ENCODE results near the gene MPPED1.

MPPED1 gene

DNA sequence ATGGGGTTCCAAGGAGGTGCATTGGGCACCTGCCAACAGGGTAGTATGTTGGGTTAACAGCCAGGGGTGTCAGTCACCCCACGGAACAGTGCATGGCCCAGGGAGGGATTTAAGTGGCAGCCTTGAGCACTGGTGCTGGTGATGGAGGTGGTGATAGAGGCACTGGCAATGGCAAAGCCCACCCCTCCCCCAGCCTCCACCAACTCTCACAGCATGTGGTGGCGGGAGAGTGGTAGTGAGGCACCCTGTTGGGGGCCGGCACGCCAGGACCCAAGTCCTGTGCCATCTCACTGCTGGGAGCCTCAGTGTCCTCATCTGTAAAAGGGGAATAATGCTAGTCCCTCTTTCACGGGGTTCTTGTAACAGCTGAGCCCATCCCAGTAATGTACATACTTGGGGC is 81.5 kb downstream of the MPPED1 start:
- FAIRE-seq: no peak
- no peak for DNase-seq (ENCODE audit: insufficient read length, low spot score)
- TF ChIP-seq POLR2A (IDR thresholded peaks at IDR 0.05; ENCODE audit: low read depth, low read length) (no peak), PAX5 (IDR thresholded peaks at IDR 0.05; ENCODE audit: insufficient read depth, low read length, severe bottlenecking) (no peak), TAF1 (IDR thresholded peaks at IDR 0.05; ENCODE audit: low read depth, low read length) (no peak), SPI1 (IDR thresholded peaks at IDR 0.05; ENCODE audit: low read depth, low read length) (no peak), POLR2AphosphoS5 (IDR thresholded peaks at IDR 0.05; ENCODE audit: low read depth, low read length) (no peak), POU2F2 (IDR thresholded peaks at IDR 0.05; ENCODE audit: low read depth, low read length) (no peak)

DNA sequence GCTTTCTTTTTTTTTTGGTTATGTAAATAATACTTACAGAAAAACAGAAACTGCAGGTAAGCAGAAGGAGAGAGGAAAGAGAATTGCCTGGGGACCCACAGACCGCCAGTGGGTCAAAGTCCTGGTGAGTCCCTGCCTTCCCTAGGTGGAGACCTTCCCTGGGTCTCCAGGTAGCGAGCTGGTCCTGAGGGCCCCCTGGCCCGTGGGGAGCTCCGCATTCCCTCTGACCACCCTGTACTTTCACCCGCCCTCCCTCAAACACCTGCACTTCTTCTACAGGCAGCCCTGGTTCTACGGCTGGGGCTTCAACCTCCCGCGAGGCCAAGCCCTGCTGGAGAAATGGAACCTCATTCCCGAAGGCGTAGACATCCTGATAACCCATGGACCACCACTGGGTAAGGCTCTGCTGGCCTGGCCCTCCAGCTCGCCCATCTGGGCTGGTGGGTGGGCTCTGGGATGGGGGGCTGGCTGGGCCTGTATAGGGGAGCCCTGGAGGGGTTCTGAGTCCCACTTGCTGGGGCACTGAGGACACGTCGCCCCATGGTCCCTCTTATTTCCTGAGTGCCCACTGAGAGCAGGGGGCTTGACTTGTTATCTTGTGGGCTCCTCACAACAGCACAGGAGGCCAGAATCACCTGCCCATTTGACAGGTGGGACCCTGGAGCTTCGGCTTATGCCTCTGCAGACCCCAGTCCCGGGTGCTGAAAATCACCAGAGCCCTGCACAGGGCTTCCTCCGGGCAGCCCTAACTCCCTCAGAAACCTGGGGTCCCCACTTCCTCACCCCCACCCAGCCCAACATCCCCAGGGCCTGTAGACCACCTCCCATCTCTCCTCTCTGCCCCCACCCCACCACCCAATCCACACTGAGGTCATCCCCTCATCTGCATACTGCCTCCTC is 86.4 kb downstream of the MPPED1 start:
- TF ChIP-seq POLR2AphosphoS5 (IDR thresholded peaks at IDR 0.05; ENCODE audit: low read depth, low read length) (no peak), PAX5 (IDR thresholded peaks at IDR 0.05; ENCODE audit: insufficient read depth, low read length, severe bottlenecking) (no peak), SPI1 (IDR thresholded peaks at IDR 0.05; ENCODE audit: low read depth, low read length) (no peak), TAF1 (IDR thresholded peaks at IDR 0.05; ENCODE audit: low read depth, low read length) (no peak), POLR2A (IDR thresholded peaks at IDR 0.05; ENCODE audit: low read depth, low read length) (no peak), POU2F2 (IDR thresholded peaks at IDR 0.05; ENCODE audit: low read depth, low read length) (no peak)
- DNase-seq (ENCODE audit: insufficient read length, low spot score) (no peak), FAIRE-seq (no peak)

DNA sequence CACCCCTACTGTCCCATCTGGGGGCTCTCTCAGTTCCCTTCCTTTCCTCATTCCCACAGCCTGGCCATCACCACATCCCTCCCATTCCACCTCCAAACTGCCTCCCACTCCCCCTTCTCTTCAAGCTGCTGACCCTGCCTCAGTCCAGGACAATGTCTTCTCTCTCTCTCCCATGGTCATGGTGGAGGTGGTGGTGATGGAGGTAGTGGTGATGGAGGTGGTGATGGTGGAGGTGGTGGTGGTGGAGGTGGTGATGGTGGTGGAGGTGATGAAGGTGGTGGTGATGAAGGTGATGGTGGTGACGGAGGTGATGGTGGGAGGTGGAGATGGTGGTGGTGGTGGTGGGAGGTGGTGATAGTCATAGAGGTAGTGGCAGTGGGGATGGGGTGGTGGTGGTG is 87.0 kb downstream of the MPPED1 start:
- TF ChIP-seq TAF1 (IDR thresholded peaks at IDR 0.05; ENCODE audit: low read depth, low read length) (no peak), POLR2A (IDR thresholded peaks at IDR 0.05; ENCODE audit: low read depth, low read length) (no peak), SPI1 (IDR thresholded peaks at IDR 0.05; ENCODE audit: low read depth, low read length) (no peak), POLR2AphosphoS5 (IDR thresholded peaks at IDR 0.05; ENCODE audit: low read depth, low read length) (no peak), POU2F2 (IDR thresholded peaks at IDR 0.05; ENCODE audit: low read depth, low read length) (no peak), PAX5 (IDR thresholded peaks at IDR 0.05; ENCODE audit: insufficient read depth, low read length, severe bottlenecking) (no peak)
- FAIRE-seq: no peak
- DNase-seq (ENCODE audit: insufficient read length, low spot score): no peak

DNA sequence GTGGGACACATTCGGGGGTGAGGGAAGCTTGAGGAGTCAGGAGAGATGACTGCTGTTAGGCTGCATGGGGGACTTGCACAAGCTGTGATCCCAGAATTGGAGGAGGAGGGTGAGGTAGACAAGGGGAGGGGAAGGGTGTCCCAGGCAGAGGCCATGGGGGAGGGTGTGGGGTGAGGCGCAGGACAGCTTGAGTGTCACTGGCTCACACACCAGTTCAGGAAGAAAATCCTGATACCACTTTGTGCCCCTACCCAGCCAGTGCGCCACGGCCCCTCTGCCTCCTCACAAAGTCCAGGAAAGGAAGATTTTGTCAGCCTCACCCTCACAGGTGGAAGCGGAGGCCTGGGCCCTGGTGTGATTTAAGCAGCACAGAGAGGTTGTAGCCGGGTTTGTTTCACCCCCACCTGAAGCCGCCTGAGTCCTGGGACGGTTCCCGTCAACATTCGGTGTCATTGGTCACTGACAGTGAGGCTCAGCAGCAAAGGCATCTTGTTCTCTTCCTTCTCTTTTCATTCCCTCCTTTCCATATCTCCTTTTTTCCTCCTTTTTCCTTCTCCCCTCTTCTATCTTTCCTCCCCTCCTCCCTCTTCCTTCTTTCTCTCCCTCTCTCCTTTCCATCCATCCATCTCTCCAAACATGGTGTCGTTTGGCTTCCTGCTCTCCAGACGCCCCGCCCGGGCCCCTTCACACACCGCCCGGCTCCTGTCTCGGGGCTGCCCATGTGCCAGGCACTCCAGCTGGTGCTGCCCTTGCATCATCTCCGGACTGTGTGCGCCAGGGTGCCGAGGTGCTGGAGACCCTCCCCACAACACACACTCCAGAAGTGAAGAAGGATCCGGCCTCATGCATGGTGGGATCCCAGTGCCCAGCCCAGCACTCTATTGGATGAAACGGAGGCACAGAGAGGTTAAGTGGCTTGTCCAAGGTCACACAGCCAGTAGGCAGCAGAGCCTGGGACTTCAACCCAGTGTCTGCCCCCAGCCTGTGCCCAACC is 89.3 kb downstream of the MPPED1 start:
- no peak for TF ChIP-seq POU2F2 (IDR thresholded peaks at IDR 0.05; ENCODE audit: low read depth, low read length)
- TF ChIP-seq PAX5 (IDR thresholded peaks at IDR 0.05; ENCODE audit: insufficient read depth, low read length, severe bottlenecking): no peak
- no peak for TF ChIP-seq TAF1 (IDR thresholded peaks at IDR 0.05; ENCODE audit: low read depth, low read length)
- no peak for TF ChIP-seq POLR2A (IDR thresholded peaks at IDR 0.05; ENCODE audit: low read depth, low read length)
- no peak for TF ChIP-seq SPI1 (IDR thresholded peaks at IDR 0.05; ENCODE audit: low read depth, low read length)
- TF ChIP-seq POLR2AphosphoS5 (IDR thresholded peaks at IDR 0.05; ENCODE audit: low read depth, low read length): no peak
- no peak for DNase-seq (ENCODE audit: insufficient read length, low spot score)
- no peak for FAIRE-seq

DNA sequence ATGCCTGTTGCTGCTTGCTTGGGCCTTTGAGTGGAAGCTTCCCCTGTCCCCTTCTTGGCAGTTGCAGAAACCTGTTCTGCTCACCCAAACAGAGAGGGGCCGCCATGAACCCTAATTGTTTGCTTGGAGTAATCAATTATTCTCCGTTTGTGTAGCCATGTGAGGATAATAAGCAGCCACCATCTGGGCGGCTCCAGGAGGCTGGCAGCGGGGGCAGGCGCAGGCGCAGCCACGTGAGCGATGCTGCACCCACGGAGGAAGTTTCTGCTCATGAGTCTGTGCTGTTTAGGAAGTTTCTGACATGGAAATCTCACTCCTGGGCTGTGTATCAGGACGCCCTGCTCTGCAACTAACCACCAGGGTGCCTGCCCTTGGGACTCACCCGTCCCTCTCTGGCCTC is 90.1 kb downstream of the MPPED1 start:
- TF ChIP-seq POU2F2 (IDR thresholded peaks at IDR 0.05; ENCODE audit: low read depth, low read length): no peak
- TF ChIP-seq SPI1 (IDR thresholded peaks at IDR 0.05; ENCODE audit: low read depth, low read length): no peak
- no peak for TF ChIP-seq PAX5 (IDR thresholded peaks at IDR 0.05; ENCODE audit: insufficient read depth, low read length, severe bottlenecking)
- no peak for TF ChIP-seq POLR2A (IDR thresholded peaks at IDR 0.05; ENCODE audit: low read depth, low read length)
- no peak for TF ChIP-seq POLR2AphosphoS5 (IDR thresholded peaks at IDR 0.05; ENCODE audit: low read depth, low read length)
- FAIRE-seq (no peak), DNase-seq (ENCODE audit: insufficient read length, low spot score) (no peak)

DNA sequence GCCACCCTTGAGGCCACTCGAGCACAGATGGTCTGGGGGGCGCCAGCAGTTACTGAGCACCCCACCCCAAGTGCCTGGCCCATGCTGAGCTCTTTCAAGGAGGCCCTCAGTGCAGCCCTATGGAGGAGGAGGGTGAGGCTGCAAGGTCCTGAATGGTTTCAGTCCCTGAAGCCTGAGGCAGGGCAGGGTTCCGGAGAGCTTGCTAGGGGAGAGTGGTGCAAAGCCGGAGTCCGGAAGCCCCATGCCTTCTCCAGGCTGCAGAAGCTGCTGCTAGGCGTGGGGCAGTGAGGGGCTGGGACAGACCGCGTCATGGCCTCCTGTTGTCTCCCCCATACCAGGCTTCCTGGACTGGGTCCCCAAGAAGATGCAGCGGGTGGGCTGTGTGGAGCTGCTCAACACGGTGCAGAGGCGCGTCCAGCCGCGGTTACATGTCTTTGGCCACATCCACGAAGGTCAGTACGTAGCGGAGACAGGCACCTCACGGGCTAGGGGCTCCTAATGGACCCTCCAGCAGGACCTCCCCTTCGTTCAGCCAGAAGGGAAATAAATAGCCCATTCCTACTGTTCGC is 90.6 kb downstream of the MPPED1 start:
- FAIRE-seq (no peak), DNase-seq (ENCODE audit: insufficient read length, low spot score) (no peak)
- TF ChIP-seq POLR2A (IDR thresholded peaks at IDR 0.05; ENCODE audit: low read depth, low read length) (no peak), POLR2AphosphoS5 (IDR thresholded peaks at IDR 0.05; ENCODE audit: low read depth, low read length) (no peak), PAX5 (IDR thresholded peaks at IDR 0.05; ENCODE audit: insufficient read depth, low read length, severe bottlenecking) (no peak), POU2F2 (IDR thresholded peaks at IDR 0.05; ENCODE audit: low read depth, low read length) (no peak), TAF1 (IDR thresholded peaks at IDR 0.05; ENCODE audit: low read depth, low read length) (no peak), SPI1 (IDR thresholded peaks at IDR 0.05; ENCODE audit: low read depth, low read length) (no peak)

DNA sequence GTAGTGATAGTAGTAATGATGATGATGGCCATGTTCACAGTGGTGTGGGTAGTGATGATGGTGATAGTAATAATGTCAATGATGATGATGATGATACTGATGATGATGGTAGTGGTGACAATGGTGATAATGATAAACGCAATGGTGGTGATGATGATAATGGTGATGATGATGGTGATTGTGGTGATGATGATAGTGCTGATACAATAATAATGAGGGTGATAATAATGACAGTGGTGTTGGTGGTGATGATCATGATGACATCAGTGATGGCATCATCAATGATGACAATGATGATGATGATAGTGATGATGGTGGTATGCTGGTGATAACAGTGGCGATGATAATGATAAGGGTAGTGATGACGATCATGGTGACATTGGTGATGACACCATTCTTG is 92.3 kb downstream of the MPPED1 start:
- no peak for TF ChIP-seq TAF1 (IDR thresholded peaks at IDR 0.05; ENCODE audit: low read depth, low read length)
- TF ChIP-seq SPI1 (IDR thresholded peaks at IDR 0.05; ENCODE audit: low read depth, low read length): no peak
- TF ChIP-seq PAX5 (IDR thresholded peaks at IDR 0.05; ENCODE audit: insufficient read depth, low read length, severe bottlenecking): no peak
- no peak for TF ChIP-seq POLR2A (IDR thresholded peaks at IDR 0.05; ENCODE audit: low read depth, low read length)
- TF ChIP-seq POU2F2 (IDR thresholded peaks at IDR 0.05; ENCODE audit: low read depth, low read length): no peak
- TF ChIP-seq POLR2AphosphoS5 (IDR thresholded peaks at IDR 0.05; ENCODE audit: low read depth, low read length): no peak
- FAIRE-seq: no peak
- DNase-seq (ENCODE audit: insufficient read length, low spot score): no peak

DNA sequence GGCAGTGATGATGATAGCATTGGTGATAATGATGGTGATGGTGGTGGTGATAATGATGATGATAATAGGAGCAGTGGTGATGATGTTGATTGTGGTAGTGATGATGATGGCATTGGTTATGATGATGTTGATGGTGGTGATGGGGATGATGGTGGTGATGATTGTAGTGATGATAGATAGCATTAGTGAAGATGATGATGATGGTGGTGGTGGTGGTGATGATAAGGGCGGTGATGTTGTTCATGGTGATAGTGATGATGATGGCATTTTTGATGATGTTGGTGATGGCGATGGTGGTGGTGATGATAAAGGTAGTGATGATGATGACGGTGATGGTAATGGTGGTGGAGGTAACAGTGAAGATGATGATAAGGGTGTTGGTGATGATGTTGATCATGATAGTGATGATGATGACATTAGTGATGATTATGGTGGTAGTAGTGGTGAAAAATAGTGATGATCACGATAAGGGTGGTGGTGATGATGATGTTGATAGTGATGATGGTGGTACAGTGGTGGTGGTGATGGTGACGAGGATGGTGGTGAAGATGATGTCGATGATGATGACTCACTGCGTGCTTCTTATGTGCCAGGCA is 93.0 kb downstream of the MPPED1 start:
- FAIRE-seq (no peak), DNase-seq (ENCODE audit: insufficient read length, low spot score) (no peak)
- no peak for TF ChIP-seq SPI1 (IDR thresholded peaks at IDR 0.05; ENCODE audit: low read depth, low read length)
- TF ChIP-seq TAF1 (IDR thresholded peaks at IDR 0.05; ENCODE audit: low read depth, low read length): no peak
- TF ChIP-seq POLR2A (IDR thresholded peaks at IDR 0.05; ENCODE audit: low read depth, low read length): no peak
- TF ChIP-seq PAX5 (IDR thresholded peaks at IDR 0.05; ENCODE audit: insufficient read depth, low read length, severe bottlenecking): no peak
- TF ChIP-seq POU2F2 (IDR thresholded peaks at IDR 0.05; ENCODE audit: low read depth, low read length): no peak
- TF ChIP-seq POLR2AphosphoS5 (IDR thresholded peaks at IDR 0.05; ENCODE audit: low read depth, low read length): no peak

All from GM12891 (cell line).